Measurements from ENCODE around the gene HERC2. TPM values are rescaled to one million over a fixed set of nuclear protein-coding genes. Genes with fewer than 3 reads are reported as not detected.
A peak's percentile ranks its signal among the peaks of the same experiment; 100 is the strongest.
"Not testable (repeated sequence)": the region's sequence is repeated elsewhere in the genome, so short reads cannot be mapped to it uniquely, and the experiment has no call there.

HERC2 gene
- total and polyA plus RNA-seq, 9 of the 15 experiments (the other 6 are each of a cell fraction or from before 2014, with no cell fraction given), result 10.6 to 84.0 (median 42.6) TPM

DNA sequence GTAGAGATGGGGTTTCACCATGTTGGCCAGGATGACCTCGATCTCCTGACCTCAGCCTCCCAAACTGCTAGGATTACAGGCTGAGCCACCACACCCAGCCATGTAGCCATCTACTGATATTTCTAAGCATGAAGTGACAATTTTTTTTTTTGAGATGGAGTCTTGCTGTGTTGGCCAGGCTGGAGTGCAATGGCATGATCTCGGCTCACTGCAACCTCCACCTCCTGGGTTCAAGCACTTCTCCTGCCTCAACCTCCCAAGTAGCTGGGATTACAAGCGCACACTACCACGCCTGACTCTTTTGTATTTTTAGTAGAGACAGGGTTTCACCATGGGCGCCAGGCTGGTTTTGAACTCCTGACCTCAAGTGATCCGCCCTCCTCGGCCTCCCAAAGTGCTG is 5.0 kb downstream of the HERC2 start:
- in situ Hi-C loops (cut with MboI); H3K27ac ChIP-seq (ENCODE audit: extremely low read depth, low read depth, low read length); ATAC-seq; H3K9ac ChIP-seq (ENCODE audit: insufficient read depth in 1 of 2, low read depth in 2 of 2, low read length in 2 of 2); H2AFZ ChIP-seq (ENCODE audit: low read depth, low read length); H3K4me1 ChIP-seq (replicated peaks in 1 of 2; ENCODE audit: control insufficient read depth in 2 of 2, insufficient read depth in 2 of 2, low read length in 2 of 2); intact Hi-C loops (cut with micrococcal nuclease); POLR2A ChIA-PET; BruUV-seq (replicated peaks); H3K9me1 ChIP-seq (ENCODE audit: control insufficient read depth, insufficient read depth, low read length); H3K9me3 ChIP-seq (replicated peaks; ENCODE audit: control insufficient read depth, insufficient read depth, low read depth, low read length); H3K4me3 ChIP-seq; DNase-seq (ENCODE audit: extremely low read depth in 1 of 4, low spot score in 3 of 4); CTCF ChIA-PET (ENCODE audit: low intra/inter-chr PET ratio); H3K27me3 ChIP-seq (ENCODE audit: control insufficient read depth in 2 of 2, insufficient read depth in 2 of 2, low read length in 2 of 2); H4K20me1 ChIP-seq (replicated peaks; ENCODE audit: control insufficient read depth, insufficient read depth, low read length); H3K4me2 ChIP-seq (ENCODE audit: insufficient read depth, low read length); FAIRE-seq: not testable (repeated sequence)
- peak; percentile 54 for TF ChIP-seq ZNF121 (CRISPR knock-in tag; conservative IDR thresholded peaks at IDR 0.05)
- Histone ChIP-seq H3K79me2 (ENCODE audit: control insufficient read depth, insufficient read depth, low read length) (peaks cover 42% of the 10 kb centered on the region), H3K36me3 (ENCODE audit: control insufficient read depth, insufficient read depth, low read length) (peaks cover 38% of the 10 kb centered on the region)
- 98% methylated on average over 7 of the region's 7 CpGs for WGBS (ENCODE audit: insufficient coverage, low coverage, missing lambda C conversion rate)

DNA sequence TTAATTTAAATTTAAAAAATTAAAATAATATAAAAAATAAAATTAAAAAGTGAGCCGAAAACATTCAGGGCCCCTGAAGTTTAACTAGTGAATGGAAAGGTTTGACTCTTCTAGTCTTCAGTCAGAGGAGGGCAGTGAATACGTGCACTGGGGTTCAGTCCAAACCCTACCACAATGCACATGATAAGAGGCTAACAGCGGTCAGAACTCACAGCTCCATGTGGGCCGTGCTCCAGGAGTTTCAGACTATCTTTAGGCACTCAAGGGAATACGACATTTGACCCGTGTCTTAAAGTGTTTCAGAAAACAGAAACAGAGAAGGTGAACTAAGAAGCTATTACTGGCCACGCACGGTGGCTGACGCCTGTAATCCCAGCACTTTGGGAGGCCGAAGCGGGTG is 11.5 kb downstream of the HERC2 start:
- intact Hi-C loops (cut with micrococcal nuclease); ATAC-seq; BruUV-seq (replicated peaks); POLR2A ChIA-PET; H4K20me1 ChIP-seq (replicated peaks; ENCODE audit: control insufficient read depth, insufficient read depth, low read length); H3K9me1 ChIP-seq (ENCODE audit: control insufficient read depth, insufficient read depth, low read length); H3K4me2 ChIP-seq (ENCODE audit: insufficient read depth, low read length); H3K4me3 ChIP-seq; H3K9ac ChIP-seq (ENCODE audit: insufficient read depth in 1 of 2, low read depth in 2 of 2, low read length in 2 of 2); H3K27ac ChIP-seq (ENCODE audit: extremely low read depth, low read depth, low read length); DNase-seq (ENCODE audit: extremely low read depth in 1 of 4, low spot score in 3 of 4); H2AFZ ChIP-seq (ENCODE audit: low read depth, low read length); FAIRE-seq; H3K27me3 ChIP-seq (ENCODE audit: control insufficient read depth in 2 of 2, insufficient read depth in 2 of 2, low read length in 2 of 2); H3K4me1 ChIP-seq (replicated peaks in 1 of 2; ENCODE audit: control insufficient read depth in 2 of 2, insufficient read depth in 2 of 2, low read length in 2 of 2); in situ Hi-C loops (cut with MboI); CTCF ChIA-PET (ENCODE audit: low intra/inter-chr PET ratio); H3K9me3 ChIP-seq (replicated peaks; ENCODE audit: control insufficient read depth, insufficient read depth, low read depth, low read length): not testable (repeated sequence)
- Histone ChIP-seq H3K79me2 (ENCODE audit: control insufficient read depth, insufficient read depth, low read length) (peaks cover 14% of the 10 kb centered on the region), H3K36me3 (ENCODE audit: control insufficient read depth, insufficient read depth, low read length) (peaks cover 27% of the 10 kb centered on the region)
- WGBS (ENCODE audit: insufficient coverage, low coverage, missing lambda C conversion rate), result 85% methylated on average over 8 of the region's 11 CpGs
